Measurements from ENCODE around the gene GNAT1.

Gene GNAT1

DNA sequence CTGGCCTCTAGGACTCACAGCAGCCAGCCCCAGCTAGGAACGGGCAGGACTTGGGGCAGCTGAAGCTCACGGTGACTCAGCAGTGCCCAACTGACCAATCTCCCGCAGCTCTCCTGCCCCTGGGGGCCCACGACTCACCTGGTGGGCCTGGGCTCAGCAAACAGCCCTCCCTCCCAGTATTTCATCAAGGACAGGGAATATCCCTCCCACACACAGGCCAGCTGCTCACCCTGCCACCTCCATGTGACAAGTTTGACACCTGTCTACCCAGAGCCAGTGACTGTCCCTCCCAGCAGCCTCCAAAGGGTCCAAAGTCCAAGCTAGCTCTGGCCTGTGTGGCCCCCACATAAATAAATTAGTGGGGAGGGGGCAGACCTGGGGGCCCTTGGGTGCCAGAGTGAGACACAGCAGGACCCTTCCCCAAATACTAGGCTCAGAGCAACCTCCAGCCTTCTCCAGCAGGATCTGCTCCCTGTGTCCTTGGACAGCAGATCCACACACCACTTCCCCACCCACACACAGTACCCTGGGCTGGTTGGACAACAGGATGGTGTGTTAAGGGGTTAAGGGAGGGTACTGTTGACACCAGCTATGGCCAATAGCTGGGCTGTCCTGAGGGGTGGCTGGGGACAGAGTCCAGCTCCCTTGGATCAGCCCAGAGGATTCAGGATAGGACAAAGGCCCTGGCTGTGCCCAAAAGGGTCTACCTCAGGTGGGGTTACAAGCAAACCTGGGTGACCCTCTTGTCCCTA, 4.3 kb downstream of the GNAT1 start:
- no peak for TF ChIP-seq ZFX (IDR thresholded peaks at IDR 0.05; ENCODE audit: borderline replicate concordance)
- TF ChIP-seq, protein P1, sequence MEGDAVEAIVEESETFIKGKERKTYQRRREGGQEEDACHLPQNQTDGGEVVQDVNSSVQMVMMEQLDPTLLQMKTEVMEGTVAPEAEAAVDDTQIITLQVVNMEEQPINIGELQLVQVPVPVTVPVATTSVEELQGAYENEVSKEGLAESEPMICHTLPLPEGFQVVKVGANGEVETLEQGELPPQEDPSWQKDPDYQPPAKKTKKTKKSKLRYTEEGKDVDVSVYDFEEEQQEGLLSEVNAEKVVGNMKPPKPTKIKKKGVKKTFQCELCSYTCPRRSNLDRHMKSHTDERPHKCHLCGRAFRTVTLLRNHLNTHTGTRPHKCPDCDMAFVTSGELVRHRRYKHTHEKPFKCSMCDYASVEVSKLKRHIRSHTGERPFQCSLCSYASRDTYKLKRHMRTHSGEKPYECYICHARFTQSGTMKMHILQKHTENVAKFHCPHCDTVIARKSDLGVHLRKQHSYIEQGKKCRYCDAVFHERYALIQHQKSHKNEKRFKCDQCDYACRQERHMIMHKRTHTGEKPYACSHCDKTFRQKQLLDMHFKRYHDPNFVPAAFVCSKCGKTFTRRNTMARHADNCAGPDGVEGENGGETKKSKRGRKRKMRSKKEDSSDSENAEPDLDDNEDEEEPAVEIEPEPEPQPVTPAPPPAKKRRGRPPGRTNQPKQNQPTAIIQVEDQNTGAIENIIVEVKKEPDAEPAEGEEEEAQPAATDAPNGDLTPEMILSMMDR (IDR thresholded peaks at IDR 0.05), result no peak
- no peak overlapping the region for H3K27ac ChIP-seq

DNA sequence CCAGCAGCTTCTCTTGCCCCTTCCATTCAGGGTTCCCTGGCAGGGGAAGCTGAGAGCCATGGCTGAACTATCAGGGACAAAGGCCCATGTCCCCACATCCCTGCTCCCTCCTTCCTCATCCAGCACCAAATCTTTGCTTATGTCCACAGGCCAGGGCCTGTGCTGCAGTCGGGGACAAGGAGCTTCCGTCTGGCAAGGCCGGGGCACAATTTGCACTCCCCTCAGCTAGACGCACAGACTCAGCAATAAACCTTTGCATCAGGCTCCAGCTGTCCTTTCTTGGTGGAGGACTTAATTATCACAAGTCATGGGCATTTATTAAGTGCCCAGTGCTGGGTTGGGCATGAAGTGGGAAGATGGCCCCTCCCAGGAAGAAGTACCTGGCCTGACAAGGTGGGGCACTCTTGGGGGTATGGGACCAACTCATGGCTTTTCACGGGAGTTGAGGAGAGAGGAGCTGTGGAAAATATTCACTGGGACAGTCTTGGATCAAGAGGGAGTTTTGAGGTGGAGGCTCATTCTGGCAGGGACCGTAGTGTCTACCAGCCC, 4.9 kb downstream of the GNAT1 start:
- TF ChIP-seq, protein P1 (IDR thresholded peaks at IDR 0.05), result no peak
- no peak for TF ChIP-seq ZFX (IDR thresholded peaks at IDR 0.05; ENCODE audit: borderline replicate concordance)
- H3K27ac ChIP-seq, result no peak overlapping the region

DNA sequence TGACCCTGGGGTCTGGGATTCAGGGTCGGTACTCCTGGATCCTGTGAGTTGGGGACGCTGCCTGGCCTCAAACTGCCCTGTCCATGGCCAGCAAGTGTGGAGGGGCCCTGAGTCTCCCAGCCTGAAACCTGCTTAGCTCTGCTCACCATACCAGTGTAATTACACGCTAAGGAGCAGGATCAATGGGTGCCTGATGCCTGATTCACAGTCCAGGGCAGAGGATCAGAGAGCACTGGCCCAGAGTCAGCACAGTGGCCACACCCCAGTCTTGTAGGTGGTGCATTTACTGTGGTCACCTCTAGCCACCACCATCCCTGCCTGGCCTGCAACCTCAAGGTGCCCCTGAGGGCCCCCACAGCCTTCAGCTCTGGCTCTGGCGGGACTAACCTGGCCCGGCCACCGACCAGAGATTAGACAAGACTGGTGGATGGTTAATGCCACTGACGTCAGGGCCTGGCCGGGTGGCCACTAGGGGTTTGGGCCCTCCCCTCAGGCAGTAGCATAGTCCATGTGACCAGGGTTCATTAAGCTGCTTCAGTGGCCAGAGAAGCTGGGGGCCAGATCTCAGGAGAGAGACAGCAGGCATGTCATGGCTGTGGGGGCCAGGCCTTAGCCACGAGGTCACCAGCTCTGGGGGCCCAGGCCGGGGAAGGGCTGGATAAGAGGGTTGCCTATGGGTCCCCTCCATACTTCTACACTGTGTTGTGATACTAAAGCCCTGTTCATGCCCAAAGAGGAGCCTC, 10.3 kb downstream of the GNAT1 start:
- no peak overlapping the region for H3K27ac ChIP-seq
- TF ChIP-seq ZFX (IDR thresholded peaks at IDR 0.05; ENCODE audit: borderline replicate concordance), result no peak
- TF ChIP-seq, protein P1 (IDR thresholded peaks at IDR 0.05), result no peak

DNA sequence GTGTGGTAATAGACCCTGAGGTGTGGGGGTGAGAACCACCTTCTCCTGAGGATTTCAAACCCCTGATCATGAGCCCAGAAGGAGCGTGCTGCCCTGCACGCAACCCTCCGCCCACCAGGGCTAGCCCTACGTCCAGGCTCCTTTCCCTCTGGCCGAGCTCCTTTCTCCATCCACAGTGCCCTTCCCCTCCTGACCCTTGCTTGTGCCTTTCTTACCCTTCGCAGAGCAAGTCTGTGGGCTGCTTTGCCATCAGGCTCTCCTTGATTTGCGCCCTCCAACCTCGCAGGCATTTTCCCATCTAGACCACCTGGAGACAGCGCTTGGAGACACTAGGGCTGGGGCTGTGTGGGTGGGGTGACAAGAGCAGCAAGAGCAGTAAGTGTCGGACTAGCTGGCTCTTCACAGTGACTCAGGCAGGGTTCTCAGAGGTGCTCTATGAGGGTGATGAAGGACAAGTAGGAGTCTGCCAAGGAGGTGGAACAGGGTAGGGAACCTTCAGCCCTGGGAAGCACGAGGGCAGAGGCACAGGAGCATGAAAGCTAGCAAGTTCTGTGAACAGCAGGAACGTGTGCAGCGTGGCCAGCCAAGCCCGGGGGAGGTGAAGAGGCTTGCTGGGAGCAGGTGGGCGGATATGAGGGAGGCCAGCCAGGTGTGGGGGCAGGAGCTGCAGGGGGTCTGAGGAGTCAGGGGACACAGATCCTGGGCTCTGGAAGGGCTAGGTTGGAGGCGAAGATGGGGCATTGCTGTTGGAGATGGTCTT, 11.1 kb downstream of the GNAT1 start:
- TF ChIP-seq ZFX (IDR thresholded peaks at IDR 0.05; ENCODE audit: borderline replicate concordance), result no peak
- TF ChIP-seq, protein P1 (IDR thresholded peaks at IDR 0.05), result no peak
- no peak overlapping the region for H3K27ac ChIP-seq

DNA sequence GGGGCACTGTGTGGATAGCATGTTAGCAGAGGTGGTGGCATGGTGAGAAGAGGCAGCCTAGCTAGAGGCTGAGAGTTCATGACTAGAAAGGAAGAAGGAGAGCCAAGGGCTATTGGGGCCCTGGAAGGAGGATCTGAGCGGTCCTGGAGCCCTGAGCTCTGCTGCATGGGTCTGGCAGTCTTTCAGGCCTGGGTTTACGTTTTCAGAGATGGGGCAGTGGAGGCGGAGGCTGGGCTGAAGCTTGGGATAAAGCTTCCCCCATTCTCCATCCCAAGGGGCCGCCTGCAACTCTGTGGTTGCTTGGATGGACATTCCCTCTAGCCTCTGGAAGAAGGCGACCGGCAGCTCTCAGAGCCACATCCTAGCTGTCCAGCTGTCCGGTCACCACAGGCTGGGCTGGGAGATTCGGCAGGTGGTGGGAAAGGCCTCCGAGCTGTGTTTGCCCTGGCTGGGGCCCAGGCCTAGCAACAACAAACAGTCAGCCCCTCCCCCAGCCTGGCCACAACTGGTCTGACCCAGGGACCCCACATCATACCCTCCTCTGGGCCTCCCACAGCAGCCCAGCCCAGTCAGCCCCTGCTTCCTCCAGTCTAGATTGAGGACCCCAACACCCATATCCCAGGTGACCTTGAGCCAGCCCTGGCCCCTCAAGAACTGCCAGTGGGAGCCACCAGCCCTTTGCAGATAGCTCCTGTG, 11.9 kb downstream of the GNAT1 start:
- no peak overlapping the region for H3K27ac ChIP-seq
- TF ChIP-seq ZFX (IDR thresholded peaks at IDR 0.05; ENCODE audit: borderline replicate concordance), result no peak

DNA sequence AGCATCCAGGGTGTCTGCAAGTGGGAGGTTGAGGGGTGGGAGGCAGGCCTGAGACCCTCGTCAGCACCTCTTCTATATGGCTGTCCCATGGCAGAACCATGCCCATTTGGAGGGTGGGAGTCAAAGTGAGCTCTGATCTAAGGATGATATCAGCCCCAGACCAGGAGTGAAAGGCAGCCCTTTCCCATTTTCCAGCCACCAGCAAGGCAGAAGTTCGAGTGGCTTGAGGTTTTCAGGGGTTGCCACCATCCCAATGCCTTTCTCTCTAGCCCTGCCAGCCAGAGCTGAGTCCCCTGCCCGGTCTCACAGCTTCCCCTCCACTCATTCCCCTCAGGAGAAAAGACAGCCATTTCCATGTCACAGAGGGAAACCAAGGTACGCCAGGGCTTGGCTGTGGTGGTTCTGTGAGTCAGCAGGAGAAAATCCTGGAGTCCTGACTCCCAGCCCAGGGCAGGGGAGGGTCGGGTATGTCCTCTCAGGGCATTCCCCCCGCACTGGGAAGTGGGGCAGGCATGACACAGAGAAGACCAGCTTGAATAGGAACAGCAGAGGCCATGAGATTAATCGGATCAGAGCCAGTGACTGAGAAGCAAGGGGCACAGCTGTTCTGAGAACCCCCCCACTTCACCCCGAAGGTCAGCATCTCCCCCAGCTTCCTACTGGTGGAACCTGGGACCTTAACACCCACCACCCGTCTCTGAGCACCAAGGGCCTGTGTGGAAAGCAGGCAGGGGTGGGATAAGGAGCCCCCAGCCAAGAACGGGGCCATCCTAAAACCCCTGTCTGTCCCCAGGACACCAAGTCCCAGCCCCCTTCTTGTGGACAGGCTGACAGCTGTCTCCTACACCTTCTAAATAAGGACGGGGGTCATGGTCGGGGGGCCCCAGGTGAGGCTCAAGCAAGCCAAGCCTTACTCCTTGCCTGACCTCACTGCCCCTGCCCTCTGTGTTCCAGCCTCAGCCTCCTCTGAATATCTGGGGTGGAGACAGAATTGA, 12.7 kb downstream of the GNAT1 start:
- TF ChIP-seq, protein P1 (IDR thresholded peaks at IDR 0.05), result no peak
- TF ChIP-seq ZFX (IDR thresholded peaks at IDR 0.05; ENCODE audit: borderline replicate concordance), result no peak
- H3K27ac ChIP-seq, result no peak overlapping the region

Data from 22Rv1 (cell line).